Stimulated activated CD8-positive, alpha-beta memory T cell treated with anti-CD3 and anti-CD28 coated beads, Interleukin-2, amount 100 ng/mL, for 48 hours (primary cell): ENCODE results near the gene ATP13A3.
"Not testable (repeated sequence)": the region's sequence is repeated elsewhere in the genome, so short reads cannot be mapped to it uniquely, and the experiment has no call there.

ENCODE experiments used
- DNase-seq, 2 donors: peaks; one replicate each; pipeline ENCODE4 v3.0.0-alpha.2; 2020; ENCODE audit warnings: low read depth in 2 of 2

Gene ATP13A3

GRCh38 chr3:194486540-194487288, at the start of gene ATP13A3:
ATP13A3 (minus strand) TSS chr3:194487002; CDS start chr3:194462190, 24,812 bp downstream.
- peak; percentile 78 to 85 for DNase-seq

GRCh38 chr3:194535199-194535598, 48.4 kb upstream of the ATP13A3 start:
- DNase-seq = not testable (repeated sequence)

- no peak for DNase-seq
These were observed 47.4 kb upstream of the ATP13A3 start for GRCh38 chr3:194534243-194534642.

- no peak for DNase-seq
These were observed 45.8 kb upstream of the ATP13A3 start for GRCh38 chr3:194532591-194532990.

- no peak for DNase-seq
These were observed 40.9 kb upstream of the ATP13A3 start for GRCh38 chr3:194527726-194528125.

- no peak for DNase-seq
These were observed 39.4 kb upstream of the ATP13A3 start for GRCh38 chr3:194526164-194526563.

- DNase-seq = no peak
These were observed 35.8 kb upstream of the ATP13A3 start for GRCh38 chr3:194522579-194523046.

GRCh38 chr3:194521510-194522260, 34.9 kb upstream of the ATP13A3 start:
- DNase-seq = no peak

GRCh38 chr3:194520682-194521162, 33.9 kb upstream of the ATP13A3 start:
- DNase-seq = peak; percentile 43 to 73

GRCh38 chr3:194520201-194520600, 33.4 kb upstream of the ATP13A3 start:
- DNase-seq = not testable (repeated sequence)

- DNase-seq = no peak
These were observed 31.9 kb upstream of the ATP13A3 start for GRCh38 chr3:194518652-194519051.

- DNase-seq = no peak
These were observed 30.5 kb upstream of the ATP13A3 start for GRCh38 chr3:194517333-194517732.

GRCh38 chr3:194514626-194515025, 27.8 kb upstream of the ATP13A3 start:
- DNase-seq = no peak

GRCh38 chr3:194512895-194513601, 26.2 kb upstream of the ATP13A3 start:
- DNase-seq = no peak

GRCh38 chr3:194508491-194509453, 22.0 kb upstream of the ATP13A3 start:
- no peak for DNase-seq

- no peak for DNase-seq
These were observed 20.8 kb upstream of the ATP13A3 start for GRCh38 chr3:194507571-194507970.

GRCh38 chr3:194505791-194506415, 19.1 kb upstream of the ATP13A3 start:
- DNase-seq = no peak

- no peak for DNase-seq
These were observed 18.1 kb upstream of the ATP13A3 start for GRCh38 chr3:194504861-194505260.

GRCh38 chr3:194504146-194504545, 17.3 kb upstream of the ATP13A3 start:
- DNase-seq = no peak

- DNase-seq = no peak
These were observed 16.3 kb upstream of the ATP13A3 start for GRCh38 chr3:194503081-194503531.
